Measurements from ENCODE around the gene COA7. TPM values are rescaled to one million over a fixed set of nuclear protein-coding genes. Genes with fewer than 3 reads are reported as not detected.
"Not testable (repeated sequence)": the region's sequence is repeated elsewhere in the genome, so short reads cannot be mapped to it uniquely, and the experiment has no call there.

Gene COA7
- total and polyA plus RNA-seq, 3 donors from 2014 or later, result 8.7 to 11.5 (median 10.0) TPM

- intact Hi-C loops (cut with DNase I; ENCODE audit: low total_unique reads), result no loop called here
- no peak for DNase-seq
Observed at GRCh38 chr1:52723260-52723659, 25.1 kb upstream of the COA7 start.

GRCh38 chr1:52715296-52715695 lies 17.1 kb upstream of the COA7 start:
- H3K27ac ChIP-seq; H3K4me3 ChIP-seq; H3K27me3 ChIP-seq; H3K36me3 ChIP-seq (ENCODE audit: low read depth, missing control alignments); H3K9me3 ChIP-seq; H3K4me1 ChIP-seq; intact Hi-C loops (cut with DNase I; ENCODE audit: low total_unique reads); DNase-seq: not testable (repeated sequence)
- 96 to 98% methylated on average over 4 to 6 of the region's 6 CpGs for WGBS, 2 donors

More at GRCh38 chr1:52723260-52723659, 25.1 kb upstream of the COA7 start:
- 62 to 74% methylated on average over 4 of the region's 4 CpGs for WGBS, 2 donors
- H3K4me3 ChIP-seq, result no peak overlapping the region
- H3K27me3 ChIP-seq, result no peaks in the 10 kb centered on the region
- no peaks in the 10 kb centered on the region for H3K9me3 ChIP-seq
- TF ChIP-seq CTCF (IDR thresholded peaks at IDR 0.05) (no peak), POLR2A (IDR thresholded peaks at IDR 0.05) (no peak)
- no peaks in the 10 kb centered on the region for H3K36me3 ChIP-seq (ENCODE audit: low read depth, missing control alignments)
- H3K4me1 ChIP-seq, result peaks cover 10% of the 10 kb centered on the region
- no peak overlapping the region for H3K27ac ChIP-seq

GRCh38 chr1:52713590-52713989 lies 15.4 kb upstream of the COA7 start:
- intact Hi-C loops (cut with DNase I; ENCODE audit: low total_unique reads), result no loop called here
- Histone ChIP-seq H3K36me3 (ENCODE audit: low read depth, missing control alignments) (no peaks in the 10 kb centered on the region), H3K27me3 (no peaks in the 10 kb centered on the region), H3K4me1 (peaks cover 3% of the 10 kb centered on the region), H3K4me3 (no peak overlapping the region), H3K9me3 (no peaks in the 10 kb centered on the region), H3K27ac (no peak overlapping the region)
- TF ChIP-seq POLR2A (IDR thresholded peaks at IDR 0.05), result no peak
- no peak for DNase-seq
- 84 to 95% methylated on average over 4 of the region's 4 CpGs for WGBS, 2 donors

- intact Hi-C loops (cut with DNase I; ENCODE audit: low total_unique reads), result no loop called here
- H3K4me3 ChIP-seq, result no peak overlapping the region
Observed at GRCh38 chr1:52709016-52709415, 10.9 kb upstream of the COA7 start.

GRCh38 chr1:52707927-52708655 lies 9.9 kb upstream of the COA7 start:
- DNase-seq, result no peak
- Histone ChIP-seq H3K36me3 (ENCODE audit: low read depth, missing control alignments) (no peaks in the 10 kb centered on the region), H3K27me3 (no peaks in the 10 kb centered on the region), H3K27ac (no peak overlapping the region), H3K4me3 (no peak overlapping the region), H3K4me1 (peaks cover 13% of the 10 kb centered on the region), H3K9me3 (no peaks in the 10 kb centered on the region)
- intact Hi-C loops (cut with DNase I; ENCODE audit: low total_unique reads), result no loop called here
- 88 to 90% methylated on average over 3 to 5 of the region's 5 CpGs for WGBS, 2 donors
- TF ChIP-seq POLR2A (IDR thresholded peaks at IDR 0.05), result no peak

More at GRCh38 chr1:52709016-52709415, 10.9 kb upstream of the COA7 start:
- no peaks in the 10 kb centered on the region for H3K9me3 ChIP-seq
- no peak overlapping the region for H3K27ac ChIP-seq
- peaks cover 8% of the 10 kb centered on the region for H3K4me1 ChIP-seq
- no peaks in the 10 kb centered on the region for H3K27me3 ChIP-seq
- TF ChIP-seq CTCF (IDR thresholded peaks at IDR 0.05) (no peak), POLR2A (IDR thresholded peaks at IDR 0.05) (no peak)
- 33 to 52% methylated on average over 6 of the region's 6 CpGs for WGBS, 2 donors
- no peaks in the 10 kb centered on the region for H3K36me3 ChIP-seq (ENCODE audit: low read depth, missing control alignments)
- DNase-seq, result no peak

GRCh38 chr1:52706941-52707926 lies 9.1 kb upstream of the COA7 start:
- Histone ChIP-seq H3K4me1 (peaks cover 13% of the 10 kb centered on the region), H3K27me3 (no peaks in the 10 kb centered on the region), H3K36me3 (ENCODE audit: low read depth, missing control alignments) (no peaks in the 10 kb centered on the region), H3K27ac (no peak overlapping the region), H3K4me3 (no peak overlapping the region), H3K9me3 (no peaks in the 10 kb centered on the region)
- no peak for DNase-seq
- intact Hi-C loops (cut with DNase I; ENCODE audit: low total_unique reads), result no loop called here
- 90 to 92% methylated on average over 18 of the region's 18 CpGs for WGBS, 2 donors
- TF ChIP-seq POLR2A (IDR thresholded peaks at IDR 0.05), result no peak
- no peak for TF ChIP-seq CTCF (IDR thresholded peaks at IDR 0.05)

Data from testis (tissue), 3 donors.